K562 (cell line): ENCODE data around the gene IRF5. TPM values are rescaled to one million over a fixed set of nuclear protein-coding genes. Genes with fewer than 3 reads are reported as not detected.

Experiments
- ATAC-seq: fragments of 200-7000 bp; cut with Tn5 transposase; 3 replicates; pipeline ENCODE4 v1.9.1; 2020; ENCODE audit warnings: moderate library complexity
- BruUV-seq: library from RNA; stranded (reverse); fragments of 400-500 nt; replicated peaks from 2 replicates; lab custom pipeline; 2021; lab: Mats Ljungman, UMichigan
- CTCF ChIA-PET: fragments of 300-600 bp; formaldehyde crosslinking; extraction: SDS; loops from one replicate; lab custom pipeline; 2021; ENCODE audit warnings: low intra/inter-chr PET ratio; lab: Yijun Ruan, JAX
- POLR2A ChIA-PET: fragments of 300-600, 350-650 bp; sonication (Branson Sonifier 250); formaldehyde crosslinking; extraction: SDS; loops from one replicate; lab custom pipeline; 2021; ENCODE audit warnings: antibody characterized with exemption, inconsistent platforms; lab: Yijun Ruan, JAX
- DNase-seq, 4 experiments: peaks; one replicate each; pipeline versions ENCODE4 v3.0.0 to v3.0.0-alpha.2; 2011 to 2018; ENCODE audit warnings: low spot score in 3 of 4, mixed read lengths in 3 of 4; ENCODE audit errors: extremely low read depth in 1 of 4
- FAIRE-seq: peaks from 2 replicates; lab custom pipeline; 2011; peaks lifted over from hg19 to GRCh38; lab: Jason Lieb, UNC
- H2AFZ ChIP-seq: 2 replicates; pipeline ENCODE4 v1.6.0; 2011; ENCODE audit warnings: low read depth, low read length, control low read depth, inconsistent platforms
- H3K27ac ChIP-seq: fragments of 200-600 bp; 3 replicates; pipeline ENCODE4 v1.8.0; 2011; ENCODE audit warnings: low read depth, mild to moderate bottlenecking, control low read depth, inconsistent platforms, low read length, moderate library complexity, mixed read lengths; ENCODE audit errors: extremely low read depth
- H3K27me3 ChIP-seq, 2 experiments: fragments of 300-600 bp in 1 of 2; 2 replicates in 1 of 2; 3 replicates in 1 of 2; pipeline versions ENCODE4 v1.6.0 to v1.8.0; 2011; ENCODE audit warnings: inconsistent platforms in 2 of 2, low read length in 2 of 2, mild to moderate bottlenecking in 1 of 2, mixed read lengths in 1 of 2, moderate library complexity in 1 of 2; ENCODE audit not compliant: control insufficient read depth in 2 of 2, insufficient read depth in 2 of 2
- H3K36me3 ChIP-seq: fragments of 300-600 bp; 3 replicates; pipeline ENCODE4 v1.8.0; 2011; ENCODE audit warnings: mild to moderate bottlenecking, low read length, inconsistent platforms; ENCODE audit not compliant: control insufficient read depth, insufficient read depth
- H3K4me1 ChIP-seq, 2 experiments: fragments of 200-600 bp in 1 of 2; replicated peaks in 1 of 2; 2 replicates in 1 of 2; 3 replicates in 1 of 2; pipeline versions ENCODE4 v1.5.1 to v1.8.0; 2011; ENCODE audit warnings: inconsistent platforms in 2 of 2, low read length in 2 of 2, mild to moderate bottlenecking in 1 of 2, mixed read lengths in 1 of 2, moderate library complexity in 1 of 2; ENCODE audit not compliant: control insufficient read depth in 2 of 2, insufficient read depth in 2 of 2
- H3K4me2 ChIP-seq: 2 replicates; pipeline ENCODE4 v1.6.1; 2011; ENCODE audit warnings: low read length, control low read depth, inconsistent platforms, mixed read lengths; ENCODE audit not compliant: insufficient read depth
- H3K4me3 ChIP-seq: fragments of 200-600 bp; sonication (generic), shearing (Covaris generic); 2 replicates; pipeline ENCODE4 v1.5.1; 2016; ENCODE audit warnings: control low read depth, inconsistent platforms
- H3K79me2 ChIP-seq: fragments of 200-600 bp; 3 replicates; pipeline ENCODE4 v1.8.0; 2011; ENCODE audit warnings: low read length, inconsistent platforms; ENCODE audit not compliant: control insufficient read depth, insufficient read depth
- H3K9ac ChIP-seq, 2 experiments: 2 replicates each; pipeline versions ENCODE4 v1.6.0 to v1.6.1; 2011; ENCODE audit warnings: low read depth in 2 of 2, low read length in 2 of 2, control low read depth in 1 of 2, inconsistent platforms in 1 of 2, mild to moderate bottlenecking in 1 of 2, mixed read lengths in 1 of 2; ENCODE audit not compliant: insufficient read depth in 1 of 2
- H3K9me1 ChIP-seq: one replicate; pipeline ENCODE4 v1.6.0; 2011; ENCODE audit warnings: inconsistent platforms, mild to moderate bottlenecking, low read length, moderate library complexity; ENCODE audit not compliant: control insufficient read depth, insufficient read depth
- H3K9me3 ChIP-seq: replicated peaks from 2 replicates; pipeline ENCODE4 v1.5.1; 2011; ENCODE audit warnings: low read depth, low read length, inconsistent platforms; ENCODE audit not compliant: control insufficient read depth, insufficient read depth
- H4K20me1 ChIP-seq: replicated peaks from 2 replicates; pipeline ENCODE4 v1.6.1; 2011; ENCODE audit warnings: low read length, inconsistent platforms, mixed read lengths; ENCODE audit not compliant: control insufficient read depth, insufficient read depth
- CBX3 ChIP-seq, 2 experiments: IDR thresholded peaks; 1 replicate in 1 of 2; 2 replicates in 1 of 2; pipeline ENCODE4 v1.6.1; 2012; ENCODE audit warnings: inconsistent platforms in 2 of 2, low read length in 2 of 2, borderline replicate concordance in 1 of 2, control low read depth in 1 of 2
- CCAR2 ChIP-seq: fragments of 200-400 bp; formaldehyde crosslinking; IDR thresholded peaks from 2 replicates; pipeline ENCODE4 v1.6.1; 2017; ENCODE audit warnings: mild to moderate bottlenecking, low read depth, low read length
- TRIM24 ChIP-seq, 2 experiments: fragments of 450-650 bp; IDR thresholded peaks; 2 replicates each; pipeline ENCODE4 v1.6.1; 2016
- TRIM28 ChIP-seq: fragments of 450-650 bp; IDR thresholded peaks from 2 replicates; pipeline ENCODE4 v1.6.1; 2017
- in situ Hi-C: fragments of 300-500 bp; cut with MboI; formaldehyde crosslinking; loops from 4 replicates; pipeline ENCODE4 v1.15.0; 2018; ENCODE audit warnings: inconsistent platforms, mixed read lengths
- intact Hi-C: fragments of 100-400 bp; cut with micrococcal nuclease; formaldehyde crosslinking; loops from 2 replicates; pipeline ENCODE4 v1.14.2; 2022
- polyA plus RNA-seq, 8 experiments: library from polyadenylated mRNA; depleted of rRNA in 4 of 8; stranded (reverse) in 5 of 8; unstranded in 3 of 8; fragments of >200 nt; fragmentation: Nextera tagmentation in 2 of 8; fragmentation: Illumina TruSeq in 1 of 8; extraction: Ambion mirVana in 2 of 8; extraction: Trizol in 1 of 8; gene quantifications; 2 replicates each; pipeline versions ENCODE4 v1.2.1 to v1.2.3, GENCODE V29; 2011 to 2014; ENCODE audit warnings: inconsistent platforms in 1 of 8, missing spikeins in 1 of 8
- total RNA-seq, 7 experiments: library from RNA; depleted of rRNA in 6 of 7; stranded (reverse); fragments of >200 nt in 6 of 7; fragmentation: Illumina TruSeq in 2 of 7; extraction: Trizol in 2 of 7; gene quantifications; 2 replicates each; pipeline versions ENCODE4 v1.2.1 to v1.2.3, GENCODE V29; 2011 to 2021; ENCODE audit warnings: low replicate concordance in 1 of 7
- TF ChIP-seq, protein P1 (sequence below): fragments of 450-650 bp; IDR thresholded peaks from 2 replicates; pipeline ENCODE4 v1.6.1; 2018; ENCODE audit warnings: mild to moderate bottlenecking, low read depth; ENCODE audit not compliant: partially characterized antibody
- TF ChIP-seq, protein P2 (sequence below): fragments of 150-350 bp; IDR thresholded peaks from 2 replicates; pipeline ENCODE4 v1.6.1; 2014; ENCODE audit warnings: low read depth, mild to moderate bottlenecking, low read length, borderline replicate concordance

Gene IRF5
- total and polyA plus RNA-seq, 9 of the 15 experiments (the other 6 are each of a cell fraction or from before 2014, with no cell fraction given), result 0.04 TPM; not detected in 8

DNA sequence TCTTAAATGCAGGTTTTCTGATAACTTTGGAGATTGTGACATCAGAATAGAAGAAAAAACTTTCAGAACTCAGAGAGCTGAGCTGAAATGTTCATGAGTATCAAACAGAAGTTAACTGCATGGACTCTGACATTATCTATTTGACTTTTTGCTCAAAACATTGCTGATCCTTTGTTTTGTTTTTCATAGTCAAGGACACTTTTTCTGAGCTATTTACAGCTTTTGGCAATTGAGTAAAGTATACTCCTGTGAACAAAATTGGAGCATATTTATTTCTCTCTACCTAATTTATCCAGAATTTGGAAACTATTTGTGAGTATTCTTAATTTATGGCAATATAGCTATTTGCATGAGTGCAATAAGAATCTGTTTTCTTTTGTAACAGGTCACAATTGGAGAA lies 38.3 kb upstream of the IRF5 start:
- no peak for DNase-seq
- FAIRE-seq, result no peak
- Histone ChIP-seq H3K4me2 (no peak overlapping the region), H3K4me1 (peaks cover 13 to 21% of the 10 kb centered on the region in 2 experiments), H4K20me1 (no peaks in the 10 kb centered on the region), H3K27ac (no peak overlapping the region), H3K79me2 (no peaks in the 10 kb centered on the region), H3K9ac (no peak overlapping the region), H3K4me3 (no peak overlapping the region), H3K9me3 (peaks cover 11% of the 10 kb centered on the region; the same call in 1 of the 2 replicates), H3K36me3 (no peaks in the 10 kb centered on the region), H3K9me1 (no peaks in the 10 kb centered on the region), H2AFZ (no peak overlapping the region), H3K27me3 (no peaks in the 10 kb centered on the region)
- CTCF ChIA-PET, result no interaction called here
- TF ChIP-seq TRIM24 (IDR thresholded peaks at IDR 0.05), result 0 out of 4 replicates have a peak, but pooled peaks of 1 of the 2 experiments have one; percentile 16
- TF ChIP-seq CCAR2, result no peak
- TF ChIP-seq, protein P1, sequence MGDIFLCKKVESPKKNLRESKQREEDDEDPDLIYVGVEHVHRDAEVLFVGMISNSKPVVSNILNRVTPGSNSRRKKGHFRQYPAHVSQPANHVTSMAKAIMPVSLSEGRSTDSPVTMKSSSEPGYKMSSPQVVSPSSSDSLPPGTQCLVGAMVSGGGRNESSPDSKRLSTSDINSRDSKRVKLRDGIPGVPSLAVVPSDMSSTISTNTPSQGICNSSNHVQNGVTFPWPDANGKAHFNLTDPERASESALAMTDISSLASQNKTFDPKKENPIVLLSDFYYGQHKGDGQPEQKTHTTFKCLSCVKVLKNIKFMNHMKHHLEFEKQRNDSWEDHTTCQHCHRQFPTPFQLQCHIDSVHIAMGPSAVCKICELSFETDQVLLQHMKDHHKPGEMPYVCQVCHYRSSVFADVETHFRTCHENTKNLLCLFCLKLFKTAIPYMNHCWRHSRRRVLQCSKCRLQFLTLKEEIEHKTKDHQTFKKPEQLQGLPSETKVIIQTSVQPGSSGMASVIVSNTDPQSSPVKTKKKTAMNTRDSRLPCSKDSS, result peak; percentile 76
- TF ChIP-seq CBX3 (IDR thresholded peaks at IDR 0.05; ENCODE audit: borderline replicate concordance in 1 of 2, low read length in 2 of 2), result peak in 1 of 2 experiments; percentile 97; a peak in 2 of 3 replicates
- TF ChIP-seq, protein P2, sequence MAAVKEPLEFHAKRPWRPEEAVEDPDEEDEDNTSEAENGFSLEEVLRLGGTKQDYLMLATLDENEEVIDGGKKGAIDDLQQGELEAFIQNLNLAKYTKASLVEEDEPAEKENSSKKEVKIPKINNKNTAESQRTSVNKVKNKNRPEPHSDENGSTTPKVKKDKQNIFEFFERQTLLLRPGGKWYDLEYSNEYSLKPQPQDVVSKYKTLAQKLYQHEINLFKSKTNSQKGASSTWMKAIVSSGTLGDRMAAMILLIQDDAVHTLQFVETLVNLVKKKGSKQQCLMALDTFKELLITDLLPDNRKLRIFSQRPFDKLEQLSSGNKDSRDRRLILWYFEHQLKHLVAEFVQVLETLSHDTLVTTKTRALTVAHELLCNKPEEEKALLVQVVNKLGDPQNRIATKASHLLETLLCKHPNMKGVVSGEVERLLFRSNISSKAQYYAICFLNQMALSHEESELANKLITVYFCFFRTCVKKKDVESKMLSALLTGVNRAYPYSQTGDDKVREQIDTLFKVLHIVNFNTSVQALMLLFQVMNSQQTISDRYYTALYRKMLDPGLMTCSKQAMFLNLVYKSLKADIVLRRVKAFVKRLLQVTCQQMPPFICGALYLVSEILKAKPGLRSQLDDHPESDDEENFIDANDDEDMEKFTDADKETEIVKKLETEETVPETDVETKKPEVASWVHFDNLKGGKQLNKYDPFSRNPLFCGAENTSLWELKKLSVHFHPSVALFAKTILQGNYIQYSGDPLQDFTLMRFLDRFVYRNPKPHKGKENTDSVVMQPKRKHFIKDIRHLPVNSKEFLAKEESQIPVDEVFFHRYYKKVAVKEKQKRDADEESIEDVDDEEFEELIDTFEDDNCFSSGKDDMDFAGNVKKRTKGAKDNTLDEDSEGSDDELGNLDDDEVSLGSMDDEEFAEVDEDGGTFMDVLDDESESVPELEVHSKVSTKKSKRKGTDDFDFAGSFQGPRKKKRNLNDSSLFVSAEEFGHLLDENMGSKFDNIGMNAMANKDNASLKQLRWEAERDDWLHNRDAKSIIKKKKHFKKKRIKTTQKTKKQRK, result peak; percentile 62; the same call in 1 of the 2 replicates
- peak; percentile 89 for TF ChIP-seq TRIM28
- ATAC-seq, result no peak
- in situ Hi-C loops (no loop called here), intact Hi-C loops (no loop called here)
- BruUV-seq, result no TSS peak
- POLR2A ChIA-PET, result interaction anchor here (0.7 kb wide), 1 partner anchor 853 kb away, joined by 4 read pairs; no protein-coding TSS in a partner anchor
